GM21528 (cell line): ENCODE results near the gene PAPLN.

ENCODE experiments used
- ATAC-seq: cut with Tn5 transposase; IDR thresholded peaks from one replicate; pipeline ENCODE4 v1.9.1; 2021; ENCODE audit warnings: mild to moderate bottlenecking, moderate library complexity; ENCODE audit not compliant: unreplicated experiment, low FRiP score

PAPLN gene

GRCh38 chr14:73258845-73259611, 21.7 kb downstream of the PAPLN start:
- ATAC-seq, result no peak

- ATAC-seq, result no peak
These were observed 22.5 kb downstream of the PAPLN start for GRCh38 chr14:73259837-73260236.

GRCh38 chr14:73260574-73260973, 23.3 kb downstream of the PAPLN start:
- no peak for ATAC-seq

- ATAC-seq, result no peak
These were observed 23.8 kb downstream of the PAPLN start for GRCh38 chr14:73261075-73261474.

- ATAC-seq, result no peak
These were observed 24.5 kb downstream of the PAPLN start for GRCh38 chr14:73261520-73262426.

GRCh38 chr14:73262427-73263183, 25.3 kb downstream of the PAPLN start:
- ATAC-seq, result no peak

GRCh38 chr14:73263606-73264005, 26.3 kb downstream of the PAPLN start:
- no peak for ATAC-seq

GRCh38 chr14:73264080-73264884, 27.0 kb downstream of the PAPLN start:
- ATAC-seq, result no peak

- ATAC-seq, result no peak
These were observed 27.8 kb downstream of the PAPLN start for GRCh38 chr14:73264885-73265720.

GRCh38 chr14:73265721-73266046, 28.4 kb downstream of the PAPLN start:
- no peak for ATAC-seq

GRCh38 chr14:73266317-73266716, 29.0 kb downstream of the PAPLN start:
- ATAC-seq, result no peak

GRCh38 chr14:73267474-73267873, 30.2 kb downstream of the PAPLN start:
- ATAC-seq, result no peak

GRCh38 chr14:73269729-73270531, 32.6 kb downstream of the PAPLN start:
- peak; percentile 68 for ATAC-seq

- no peak for ATAC-seq
These were observed 35.1 kb downstream of the PAPLN start for GRCh38 chr14:73272393-73272792.

GRCh38 chr14:73273799-73274198, 36.5 kb downstream of the PAPLN start:
- no peak for ATAC-seq

- no peak for ATAC-seq
These were observed 39.5 kb downstream of the PAPLN start for GRCh38 chr14:73276836-73277235.

- no peak for ATAC-seq
These were observed 40.1 kb downstream of the PAPLN start for GRCh38 chr14:73277376-73277775.

- ATAC-seq, result no peak
These were observed 43.6 kb downstream of the PAPLN start for GRCh38 chr14:73280903-73281302.
